GM18526 (cell line): ENCODE results near the gene RUSC2.

ENCODE experiments used
- POLR2A ChIP-seq: IDR thresholded peaks from 3 replicates; pipeline ENCODE4 v1.6.1; 2011; ENCODE audit not compliant: insufficient read length; ENCODE audit errors: extremely low read depth

RUSC2 gene

GRCh38 chr9:35487081-35487480 lies 2.8 kb upstream of the RUSC2 start:
- TF ChIP-seq POLR2A = no peak

- no peak for TF ChIP-seq POLR2A
Measured at GRCh38 chr9:35488021-35488420, 1.9 kb upstream of the RUSC2 start.

- no peak for TF ChIP-seq POLR2A
Measured at GRCh38 chr9:35488566-35489312, 1.2 kb upstream of the RUSC2 start.

- no peak for TF ChIP-seq POLR2A
Measured at GRCh38 chr9:35490155-35490909, 421 bp downstream of the RUSC2 start.

GRCh38 chr9:35490910-35491465 lies 1.1 kb downstream of the RUSC2 start:
- TF ChIP-seq POLR2A = no peak

GRCh38 chr9:35495984-35496383 lies 6.1 kb downstream of the RUSC2 start:
- no peak for TF ChIP-seq POLR2A

GRCh38 chr9:35499029-35499700 lies 9.3 kb downstream of the RUSC2 start:
- TF ChIP-seq POLR2A = no peak

- no peak for TF ChIP-seq POLR2A
Measured at GRCh38 chr9:35499701-35500030, 9.8 kb downstream of the RUSC2 start.

- TF ChIP-seq POLR2A = no peak
Measured at GRCh38 chr9:35500130-35500748, 10.3 kb downstream of the RUSC2 start.

GRCh38 chr9:35501946-35502345 lies 12.0 kb downstream of the RUSC2 start:
- TF ChIP-seq POLR2A = no peak

GRCh38 chr9:35506359-35506758 lies 16.4 kb downstream of the RUSC2 start:
- TF ChIP-seq POLR2A = no peak

GRCh38 chr9:35508069-35508468 lies 18.2 kb downstream of the RUSC2 start:
- TF ChIP-seq POLR2A = no peak

- TF ChIP-seq POLR2A = no peak
Measured at GRCh38 chr9:35510383-35510753, 20.5 kb downstream of the RUSC2 start.

GRCh38 chr9:35510754-35511428 lies 21.0 kb downstream of the RUSC2 start:
- TF ChIP-seq POLR2A = no peak

- no peak for TF ChIP-seq POLR2A
Measured at GRCh38 chr9:35511453-35511852, 21.5 kb downstream of the RUSC2 start.
